GM18505 (cell line): Measurements from ENCODE around the gene PTGS2.
A peak's percentile ranks its signal among the peaks of the same experiment; 100 is the strongest.
"Not testable (repeated sequence)": the region's sequence is repeated elsewhere in the genome, so short reads cannot be mapped to it uniquely, and the experiment has no call there.

Experiments used
- ATAC-seq: cut with Tn5 transposase; IDR thresholded peaks from one replicate; pipeline ENCODE4 v1.9.1; 2021; ENCODE audit not compliant: unreplicated experiment
- POLR2A ChIP-seq: IDR thresholded peaks from 4 replicates; pipeline ENCODE4 v1.6.1; 2011; ENCODE audit warnings: borderline replicate concordance; ENCODE audit not compliant: insufficient read depth, insufficient read length; ENCODE audit errors: extremely low read depth

Gene PTGS2

GRCh38 chr1:186654741-186655140 lies 25.5 kb downstream of the PTGS2 start:
- TF ChIP-seq POLR2A, result no peak

GRCh38 chr1:186653312-186653711 lies 26.9 kb downstream of the PTGS2 start:
- TF ChIP-seq POLR2A, result no peak
- ATAC-seq, result no peak

More at GRCh38 chr1:186654741-186655140, 25.5 kb downstream of the PTGS2 start:
- no peak for ATAC-seq

- TF ChIP-seq POLR2A, result no peak
- ATAC-seq, result no peak
These were observed 31.6 kb downstream of the PTGS2 start for GRCh38 chr1:186648613-186649012.

DNA sequence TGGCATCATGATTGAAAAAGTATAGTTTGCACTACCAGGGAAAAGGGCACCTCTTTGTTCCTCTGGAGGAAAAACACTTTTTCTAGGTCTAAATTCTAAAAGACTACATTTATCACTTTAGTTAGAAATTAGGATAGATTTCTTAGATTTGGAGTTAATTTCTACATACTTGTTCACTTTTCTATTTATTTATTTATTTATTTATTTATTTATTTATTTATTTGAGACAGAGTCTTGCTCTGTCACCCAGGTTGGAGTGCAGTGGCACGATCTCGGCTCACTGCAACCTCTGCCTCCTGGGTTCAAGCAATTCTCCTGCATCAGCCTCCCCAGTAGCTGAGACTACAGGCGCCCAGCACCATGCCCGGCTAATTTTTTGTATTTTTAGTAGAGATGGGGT lies 32.2 kb downstream of the PTGS2 start:
- not testable (repeated sequence) for ATAC-seq

DNA sequence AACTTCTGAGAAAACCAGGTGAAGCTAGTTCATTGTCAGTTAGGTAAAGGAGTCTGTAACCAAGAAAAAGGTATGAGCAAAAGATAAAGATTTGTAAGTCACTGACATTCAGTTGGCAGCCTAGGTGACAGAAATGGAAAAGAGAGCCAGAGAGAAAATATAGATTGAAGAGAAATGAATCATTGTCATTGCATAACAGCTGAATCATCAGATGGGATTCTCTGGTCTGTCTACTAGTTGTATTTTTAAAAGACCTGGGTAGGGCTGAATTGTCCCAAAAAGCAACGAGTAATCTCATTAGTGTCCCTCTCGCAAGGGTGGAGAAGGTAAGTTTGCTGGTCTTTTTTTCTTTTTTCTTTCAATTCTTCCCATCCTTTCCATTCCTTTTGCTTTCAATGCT lies 36.6 kb downstream of the PTGS2 start:
- no peak for TF ChIP-seq POLR2A
- no peak for ATAC-seq

DNA sequence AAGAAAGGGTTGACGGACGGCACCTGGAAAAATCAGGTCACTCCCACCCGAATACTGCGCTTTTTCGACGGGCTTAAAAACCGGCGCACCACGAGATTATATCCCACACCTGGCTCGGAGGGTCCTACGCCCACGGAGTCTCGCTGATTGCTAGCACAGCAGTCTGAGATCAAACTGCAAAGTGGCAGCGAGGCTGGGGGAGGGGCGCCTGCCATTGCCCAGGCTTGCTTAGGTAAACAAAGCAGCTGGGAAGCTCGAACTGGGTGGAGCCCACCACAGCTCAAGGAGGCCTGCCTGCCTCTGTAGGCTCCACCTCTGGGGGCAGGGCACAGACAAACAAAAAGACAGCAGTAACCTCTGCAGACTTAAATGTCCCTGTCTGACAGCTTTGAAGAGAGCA lies 42.7 kb downstream of the PTGS2 start:
- ATAC-seq, result not testable (repeated sequence)

GRCh38 chr1:186636786-186637185 lies 43.4 kb downstream of the PTGS2 start:
- no peak for TF ChIP-seq POLR2A
- ATAC-seq, result no peak

DNA sequence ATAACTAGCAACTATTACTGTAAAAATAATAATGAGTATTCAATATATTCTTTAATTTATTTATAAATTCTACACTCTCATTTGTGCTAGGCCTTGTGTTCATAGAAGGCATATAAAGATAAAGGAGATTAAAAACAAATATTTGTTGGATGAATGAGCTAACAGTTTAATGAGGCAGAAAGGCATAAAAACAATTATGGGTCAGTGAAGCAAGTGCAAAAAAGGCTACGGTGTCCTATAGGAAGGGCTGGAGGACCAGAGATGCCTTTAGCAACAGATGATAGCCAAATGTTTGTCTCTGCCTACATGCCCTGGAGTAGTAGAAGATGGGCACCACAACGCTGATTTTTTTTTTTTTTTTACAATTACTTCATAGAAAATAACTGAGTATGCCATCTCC lies 45.7 kb downstream of the PTGS2 start:
- no peak for ATAC-seq
- TF ChIP-seq POLR2A, result no peak

DNA sequence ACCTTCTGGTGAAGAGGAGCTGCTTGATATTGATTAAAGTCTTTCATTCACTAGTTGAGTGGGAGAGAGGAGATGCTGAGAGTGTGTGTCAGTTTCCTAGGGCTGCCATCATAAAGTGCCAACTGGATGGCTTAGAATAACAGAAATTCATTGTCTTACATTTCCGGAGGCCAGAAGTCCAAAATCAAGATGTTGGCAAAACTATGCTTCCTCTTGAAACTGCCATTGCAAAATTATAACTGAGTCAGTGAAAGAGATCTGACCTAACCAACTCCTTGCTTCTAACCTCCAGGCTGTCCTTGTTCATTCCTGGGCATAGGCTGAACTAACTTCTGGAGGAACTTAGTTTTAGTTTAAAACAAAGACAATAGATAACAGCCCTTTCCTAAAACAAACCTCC lies 47.1 kb downstream of the PTGS2 start:
- TF ChIP-seq POLR2A, result no peak
- ATAC-seq, result no peak

- no peak for ATAC-seq
- no peak for TF ChIP-seq POLR2A
These were observed 50.9 kb downstream of the PTGS2 start for GRCh38 chr1:186629341-186629740.

GRCh38 chr1:186628910-186629309 lies 51.3 kb downstream of the PTGS2 start:
- TF ChIP-seq POLR2A, result no peak
- no peak for ATAC-seq

DNA sequence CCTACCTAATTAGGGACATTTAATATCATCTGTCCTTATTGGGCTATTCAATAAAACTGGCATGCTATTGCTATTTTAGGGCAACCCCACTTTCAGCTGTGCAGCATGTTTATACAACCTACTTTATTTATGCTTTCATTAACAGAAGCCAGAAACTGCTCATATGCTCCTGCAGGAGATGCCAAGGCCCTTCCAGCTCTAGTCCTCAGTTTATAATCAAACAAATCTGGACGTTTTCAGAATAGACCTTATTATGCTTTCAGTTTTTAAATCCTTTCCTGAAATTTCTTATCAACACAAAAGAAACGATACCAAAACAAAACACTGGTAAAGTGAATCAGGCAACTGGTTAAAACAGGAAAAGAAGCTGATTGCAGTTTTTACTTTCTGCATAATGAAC lies 53.2 kb downstream of the PTGS2 start:
- TF ChIP-seq POLR2A, result no peak
- no peak for ATAC-seq

- ATAC-seq, result peak; percentile 51
- no peak for TF ChIP-seq POLR2A
These were observed 53.8 kb downstream of the PTGS2 start for GRCh38 chr1:186626356-186626932.

DNA sequence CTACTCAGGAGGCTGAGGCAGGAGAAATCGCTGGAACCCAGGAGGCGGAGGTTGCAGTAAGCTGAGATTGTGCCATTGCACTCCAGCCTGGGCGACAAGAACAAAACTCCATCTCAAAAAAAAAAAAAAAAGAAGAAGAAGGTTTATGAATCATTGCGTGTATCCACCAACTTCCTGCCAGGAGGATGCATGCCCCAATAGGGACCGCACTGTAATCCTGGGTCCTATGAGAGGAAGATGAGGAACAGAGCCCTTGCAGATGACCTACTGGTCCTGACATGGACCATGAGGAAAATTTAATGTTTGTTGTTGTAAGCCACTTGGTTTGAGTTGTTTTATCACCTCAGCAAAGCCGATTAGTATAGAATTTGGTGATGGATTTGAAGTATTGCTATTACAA lies 56.7 kb downstream of the PTGS2 start:
- no peak for ATAC-seq
- TF ChIP-seq POLR2A, result no peak
